ENCODE measurements around the gene PIP5K1B. TPM values are rescaled to one million over a fixed set of nuclear protein-coding genes. Genes with fewer than 3 reads are reported as not detected.

The PIP5K1B gene
- total and polyA plus RNA-seq, 2 of the 13 experiments (the other 11 are each of a cell fraction or from before 2014, with no cell fraction given) = 15.8 to 17.5 TPM

DNA sequence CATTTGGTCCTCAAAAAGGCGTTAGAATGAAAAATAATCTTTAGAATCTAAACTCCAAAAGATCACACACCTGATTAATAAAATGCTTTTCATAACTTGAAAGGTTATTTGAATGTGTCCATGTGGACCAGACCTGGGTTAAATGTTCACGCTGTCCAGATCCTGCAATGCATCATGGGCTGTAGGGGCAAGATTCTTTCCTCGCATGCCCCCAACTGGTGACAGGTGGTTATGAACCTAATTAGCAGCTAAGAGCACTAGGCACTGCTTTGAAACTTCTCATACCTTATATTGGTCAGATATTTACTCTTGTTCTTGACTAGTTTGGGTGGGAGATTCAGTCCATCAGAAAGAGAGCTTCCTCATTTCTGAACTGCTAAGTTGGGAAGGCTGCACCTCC is 19.3 kb upstream of the PIP5K1B start (continued):
- TF ChIP-seq, protein P1, sequence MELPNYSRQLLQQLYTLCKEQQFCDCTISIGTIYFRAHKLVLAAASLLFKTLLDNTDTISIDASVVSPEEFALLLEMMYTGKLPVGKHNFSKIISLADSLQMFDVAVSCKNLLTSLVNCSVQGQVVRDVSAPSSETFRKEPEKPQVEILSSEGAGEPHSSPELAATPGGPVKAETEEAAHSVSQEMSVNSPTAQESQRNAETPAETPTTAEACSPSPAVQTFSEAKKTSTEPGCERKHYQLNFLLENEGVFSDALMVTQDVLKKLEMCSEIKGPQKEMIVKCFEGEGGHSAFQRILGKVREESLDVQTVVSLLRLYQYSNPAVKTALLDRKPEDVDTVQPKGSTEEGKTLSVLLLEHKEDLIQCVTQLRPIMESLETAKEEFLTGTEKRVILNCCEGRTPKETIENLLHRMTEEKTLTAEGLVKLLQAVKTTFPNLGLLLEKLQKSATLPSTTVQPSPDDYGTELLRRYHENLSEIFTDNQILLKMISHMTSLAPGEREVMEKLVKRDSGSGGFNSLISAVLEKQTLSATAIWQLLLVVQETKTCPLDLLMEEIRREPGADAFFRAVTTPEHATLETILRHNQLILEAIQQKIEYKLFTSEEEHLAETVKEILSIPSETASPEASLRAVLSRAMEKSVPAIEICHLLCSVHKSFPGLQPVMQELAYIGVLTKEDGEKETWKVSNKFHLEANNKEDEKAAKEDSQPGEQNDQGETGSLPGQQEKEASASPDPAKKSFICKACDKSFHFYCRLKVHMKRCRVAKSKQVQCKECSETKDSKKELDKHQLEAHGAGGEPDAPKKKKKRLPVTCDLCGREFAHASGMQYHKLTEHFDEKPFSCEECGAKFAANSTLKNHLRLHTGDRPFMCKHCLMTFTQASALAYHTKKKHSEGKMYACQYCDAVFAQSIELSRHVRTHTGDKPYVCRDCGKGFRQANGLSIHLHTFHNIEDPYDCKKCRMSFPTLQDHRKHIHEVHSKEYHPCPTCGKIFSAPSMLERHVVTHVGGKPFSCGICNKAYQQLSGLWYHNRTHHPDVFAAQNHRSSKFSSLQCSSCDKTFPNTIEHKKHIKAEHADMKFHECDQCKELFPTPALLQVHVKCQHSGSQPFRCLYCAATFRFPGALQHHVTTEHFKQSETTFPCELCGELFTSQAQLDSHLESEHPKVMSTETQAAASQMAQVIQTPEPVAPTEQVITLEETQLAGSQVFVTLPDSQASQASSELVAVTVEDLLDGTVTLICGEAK (IDR thresholded peaks at IDR 0.05) = no peak
- TF ChIP-seq, protein P1 (CRISPR knock-in tag; IDR thresholded peaks at IDR 0.05) = no peak
- no peak for TF ChIP-seq ZSCAN30 (CRISPR knock-in tag; IDR thresholded peaks at IDR 0.05)
- TF ChIP-seq, protein P2, sequence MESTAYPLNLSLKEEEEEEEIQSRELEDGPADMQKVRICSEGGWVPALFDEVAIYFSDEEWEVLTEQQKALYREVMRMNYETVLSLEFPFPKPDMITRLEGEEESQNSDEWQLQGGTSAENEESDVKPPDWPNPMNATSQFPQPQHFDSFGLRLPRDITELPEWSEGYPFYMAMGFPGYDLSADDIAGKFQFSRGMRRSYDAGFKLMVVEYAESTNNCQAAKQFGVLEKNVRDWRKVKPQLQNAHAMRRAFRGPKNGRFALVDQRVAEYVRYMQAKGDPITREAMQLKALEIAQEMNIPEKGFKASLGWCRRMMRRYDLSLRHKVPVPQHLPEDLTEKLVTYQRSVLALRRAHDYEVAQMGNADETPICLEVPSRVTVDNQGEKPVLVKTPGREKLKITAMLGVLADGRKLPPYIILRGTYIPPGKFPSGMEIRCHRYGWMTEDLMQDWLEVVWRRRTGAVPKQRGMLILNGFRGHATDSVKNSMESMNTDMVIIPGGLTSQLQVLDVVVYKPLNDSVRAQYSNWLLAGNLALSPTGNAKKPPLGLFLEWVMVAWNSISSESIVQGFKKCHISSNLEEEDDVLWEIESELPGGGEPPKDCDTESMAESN (CRISPR knock-in tag; conservative IDR thresholded peaks at IDR 0.05) = no peak
- TF ChIP-seq ZBTB44 (CRISPR knock-in tag; IDR thresholded peaks at IDR 0.05) = no peak
- no peak for TF ChIP-seq ZKSCAN1 (IDR thresholded peaks at IDR 0.05; ENCODE audit: low read length)
- peak; percentile 59; the same call in 1 of the 2 replicates for TF ChIP-seq ZMYM4 (CRISPR knock-in tag; IDR thresholded peaks at IDR 0.05)
- TF ChIP-seq CBX1 (IDR thresholded peaks at IDR 0.05; ENCODE audit: low read depth) = no peak
- TF ChIP-seq ZNF879 (CRISPR knock-in tag; IDR thresholded peaks at IDR 0.05) = no peak
- 0 out of 2 replicates have a peak, but pooled peaks have one; percentile 20 for TF ChIP-seq KDM2A (CRISPR knock-in tag; IDR thresholded peaks at IDR 0.05; ENCODE audit: borderline replicate concordance, low read depth)
- no peak for TF ChIP-seq ZZZ3 (CRISPR knock-in tag; IDR thresholded peaks at IDR 0.05; ENCODE audit: borderline replicate concordance)
- no peak for TF ChIP-seq THAP8 (CRISPR knock-in tag; IDR thresholded peaks at IDR 0.05; ENCODE audit: borderline replicate concordance)
- TF ChIP-seq, protein P3, sequence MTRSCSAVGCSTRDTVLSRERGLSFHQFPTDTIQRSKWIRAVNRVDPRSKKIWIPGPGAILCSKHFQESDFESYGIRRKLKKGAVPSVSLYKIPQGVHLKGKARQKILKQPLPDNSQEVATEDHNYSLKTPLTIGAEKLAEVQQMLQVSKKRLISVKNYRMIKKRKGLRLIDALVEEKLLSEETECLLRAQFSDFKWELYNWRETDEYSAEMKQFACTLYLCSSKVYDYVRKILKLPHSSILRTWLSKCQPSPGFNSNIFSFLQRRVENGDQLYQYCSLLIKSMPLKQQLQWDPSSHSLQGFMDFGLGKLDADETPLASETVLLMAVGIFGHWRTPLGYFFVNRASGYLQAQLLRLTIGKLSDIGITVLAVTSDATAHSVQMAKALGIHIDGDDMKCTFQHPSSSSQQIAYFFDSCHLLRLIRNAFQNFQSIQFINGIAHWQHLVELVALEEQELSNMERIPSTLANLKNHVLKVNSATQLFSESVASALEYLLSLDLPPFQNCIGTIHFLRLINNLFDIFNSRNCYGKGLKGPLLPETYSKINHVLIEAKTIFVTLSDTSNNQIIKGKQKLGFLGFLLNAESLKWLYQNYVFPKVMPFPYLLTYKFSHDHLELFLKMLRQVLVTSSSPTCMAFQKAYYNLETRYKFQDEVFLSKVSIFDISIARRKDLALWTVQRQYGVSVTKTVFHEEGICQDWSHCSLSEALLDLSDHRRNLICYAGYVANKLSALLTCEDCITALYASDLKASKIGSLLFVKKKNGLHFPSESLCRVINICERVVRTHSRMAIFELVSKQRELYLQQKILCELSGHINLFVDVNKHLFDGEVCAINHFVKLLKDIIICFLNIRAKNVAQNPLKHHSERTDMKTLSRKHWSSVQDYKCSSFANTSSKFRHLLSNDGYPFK (CRISPR knock-in tag; IDR thresholded peaks at IDR 0.05; ENCODE audit: borderline replicate concordance) = no peak
